GM12891 (cell line): ENCODE data around the gene MRPL34.
A peak's percentile ranks its signal among the peaks of the same experiment; 100 is the strongest.

Experiments
- DNase-seq: peaks from one replicate; pipeline ENCODE4 v3.0.0; 2011; ENCODE audit warnings: low spot score; ENCODE audit not compliant: insufficient read length
- FAIRE-seq: peaks from 2 replicates; lab custom pipeline; 2011; peaks lifted over from hg19 to GRCh38; lab: Jason Lieb, UNC
- PAX5 ChIP-seq: IDR thresholded peaks from 2 replicates; pipeline ENCODE4 v1.6.1; 2011; ENCODE audit warnings: low read length, moderate library complexity, mild to moderate bottlenecking; ENCODE audit not compliant: insufficient read depth, severe bottlenecking
- POLR2A ChIP-seq: IDR thresholded peaks from 2 replicates; pipeline ENCODE4 v1.6.1; 2011; ENCODE audit warnings: low read depth, low read length, control low read depth
- POLR2AphosphoS5 ChIP-seq: IDR thresholded peaks from 2 replicates; pipeline ENCODE4 v1.6.1; 2011; ENCODE audit warnings: low read depth, low read length, control low read depth
- POU2F2 ChIP-seq: IDR thresholded peaks from 2 replicates; pipeline ENCODE4 v1.6.1; 2011; ENCODE audit warnings: low read depth, mild to moderate bottlenecking, control low read depth, low read length, moderate library complexity
- SPI1 ChIP-seq: IDR thresholded peaks from 2 replicates; pipeline ENCODE4 v1.6.1; 2011; ENCODE audit warnings: low read depth, low read length, control low read depth
- TAF1 ChIP-seq: IDR thresholded peaks from 2 replicates; pipeline ENCODE4 v1.6.1; 2011; ENCODE audit warnings: low read depth, low read length, control low read depth

MRPL34 gene

GRCh38 chr19:17320435-17320834, 14.8 kb downstream of the MRPL34 start:
- no peak for FAIRE-seq
- TF ChIP-seq PAX5: no peak
- no peak for TF ChIP-seq POLR2AphosphoS5
- no peak for TF ChIP-seq SPI1
- no peak for TF ChIP-seq POU2F2
- TF ChIP-seq TAF1: no peak
- no peak for TF ChIP-seq POLR2A
- no peak for DNase-seq

- DNase-seq (no peak), FAIRE-seq (no peak)
- TF ChIP-seq SPI1 (no peak), POLR2A (peak; percentile 47)
Measured at GRCh38 chr19:17321655-17322489, 16.2 kb downstream of the MRPL34 start.

- DNase-seq (no peak), FAIRE-seq (no peak)
- TF ChIP-seq POLR2A (no peak), PAX5 (no peak), TAF1 (no peak), POLR2AphosphoS5 (no peak), SPI1 (no peak), POU2F2 (no peak)
Measured at GRCh38 chr19:17322854-17323253, 17.2 kb downstream of the MRPL34 start.

- DNase-seq (no peak), FAIRE-seq (no peak)
- TF ChIP-seq SPI1 (no peak), POLR2A (no peak), TAF1 (no peak), POU2F2 (no peak), PAX5 (no peak), POLR2AphosphoS5 (no peak)
Measured at GRCh38 chr19:17323300-17323963, 17.8 kb downstream of the MRPL34 start.

GRCh38 chr19:17323964-17324332, 18.3 kb downstream of the MRPL34 start:
- TF ChIP-seq POU2F2 (no peak), SPI1 (peak; percentile 50)
- no peak for FAIRE-seq
- no peak for DNase-seq

GRCh38 chr19:17324357-17325114, 18.9 kb downstream of the MRPL34 start:
- DNase-seq (no peak), FAIRE-seq (no peak)
- TF ChIP-seq SPI1 (no peak), POU2F2 (no peak)

GRCh38 chr19:17325133-17325532, 19.5 kb downstream of the MRPL34 start:
- no peak for TF ChIP-seq POLR2AphosphoS5
- TF ChIP-seq TAF1: no peak
- TF ChIP-seq POLR2A: no peak
- no peak for TF ChIP-seq POU2F2
- TF ChIP-seq PAX5: no peak
- TF ChIP-seq SPI1: no peak
- no peak for DNase-seq
- FAIRE-seq: no peak

GRCh38 chr19:17325881-17326594, 20.4 kb downstream of the MRPL34 start:
- no peak for DNase-seq
- TF ChIP-seq PAX5 (no peak), POLR2AphosphoS5 (no peak), SPI1 (no peak), POU2F2 (no peak), TAF1 (no peak), POLR2A (no peak)
- FAIRE-seq: no peak

- TF ChIP-seq TAF1 (no peak), PAX5 (no peak), POLR2AphosphoS5 (no peak), SPI1 (no peak), POU2F2 (no peak), POLR2A (no peak)
- no peak for FAIRE-seq
- no peak for DNase-seq
Measured at GRCh38 chr19:17326595-17326966, 20.9 kb downstream of the MRPL34 start.
